ENCODE data around the gene PCSK7. TPM values are rescaled to one million over a fixed set of nuclear protein-coding genes. Genes with fewer than 3 reads are reported as not detected.
A peak's percentile ranks its signal among the peaks of the same experiment; 100 is the strongest.

Gene PCSK7
- total RNA-seq, 1 donor from 2014 or later: 57.8 TPM

GRCh38 chr11:117223741-117224689 lies 7.9 kb downstream of the PCSK7 start:
- H3K27me3 ChIP-seq: no peaks in the 10 kb centered on the region
- peaks cover 86% of the 10 kb centered on the region for H3K36me3 ChIP-seq
- H3K4me3 ChIP-seq: no peak overlapping the region
- intact Hi-C loops (cut with DNase I): loop anchor here (10.0 kb wide), 1 partner anchor 119 kb away; no protein-coding TSS in a partner anchor
- no peaks in the 10 kb centered on the region for H3K9me3 ChIP-seq
- no peak for ATAC-seq
- TF ChIP-seq CTCF (IDR thresholded peaks at IDR 0.05): no peak
- DNase-seq: no peak
- peaks cover 24% of the 10 kb centered on the region for H3K4me1 ChIP-seq
- no peak overlapping the region for H3K27ac ChIP-seq

- intact Hi-C loops (cut with DNase I): loop anchor here (10.0 kb wide), 1 partner anchor 118 kb away; no protein-coding TSS in a partner anchor
- TF ChIP-seq CTCF (IDR thresholded peaks at IDR 0.05): no peak
- ATAC-seq (no peak), DNase-seq (no peak)
- peaks cover 86% of the 10 kb centered on the region for H3K36me3 ChIP-seq
- no peaks in the 10 kb centered on the region for H3K9me3 ChIP-seq
- H3K27me3 ChIP-seq: no peaks in the 10 kb centered on the region
- H3K4me3 ChIP-seq: no peak overlapping the region
- H3K27ac ChIP-seq: no peak overlapping the region
- peaks cover 30% of the 10 kb centered on the region for H3K4me1 ChIP-seq
Observed at GRCh38 chr11:117222991-117223740, 8.7 kb downstream of the PCSK7 start.

GRCh38 chr11:117221775-117222517 lies 9.9 kb downstream of the PCSK7 start:
- H3K27me3 ChIP-seq: no peaks in the 10 kb centered on the region
- ATAC-seq (peak; percentile 74), DNase-seq (no peak)
- no peak for TF ChIP-seq CTCF (IDR thresholded peaks at IDR 0.05)
- H3K9me3 ChIP-seq: no peaks in the 10 kb centered on the region
- peak overlapping the region; percentile 70 for H3K27ac ChIP-seq
- peaks cover 30% of the 10 kb centered on the region for H3K4me1 ChIP-seq
- intact Hi-C loops (cut with DNase I): loop anchor here (10.0 kb wide), 1 partner anchor 117 kb away; no protein-coding TSS in a partner anchor
- no peak overlapping the region for H3K4me3 ChIP-seq
- H3K36me3 ChIP-seq: peaks cover 80% of the 10 kb centered on the region

- Histone ChIP-seq H3K27me3 (no peaks in the 10 kb centered on the region), H3K9me3 (no peaks in the 10 kb centered on the region), H3K27ac (peak overlapping the region; percentile 70), H3K36me3 (peaks cover 79% of the 10 kb centered on the region), H3K4me1 (peaks cover 30% of the 10 kb centered on the region), H3K4me3 (no peak overlapping the region)
- ATAC-seq: no peak
- TF ChIP-seq CTCF (IDR thresholded peaks at IDR 0.05): no peak
- intact Hi-C loops (cut with DNase I): loop anchor here (10.0 kb wide), 1 partner anchor 116 kb away; no protein-coding TSS in a partner anchor
- DNase-seq: no peak
Observed at GRCh38 chr11:117220999-117221774, 10.7 kb downstream of the PCSK7 start.
